PC-3 (cell line): ENCODE results near the gene ST6GALNAC6. TPM values are rescaled to one million over a fixed set of nuclear protein-coding genes. Genes with fewer than 3 reads are reported as not detected.
A peak's percentile ranks its signal among the peaks of the same experiment; 100 is the strongest.

Experiments used
- ATAC-seq: fragments of 200-7000 bp; cut with Tn5 transposase; 2 replicates; pipeline ENCODE4 v1.9.1; 2020; ENCODE audit warnings: mild to moderate bottlenecking, moderate library complexity
- BruUV-seq: library from RNA; stranded (reverse); fragments of 400-500 nt; replicated peaks from 2 replicates; lab custom pipeline; 2021; lab: Mats Ljungman, UMichigan
- CTCF ChIA-PET: fragments of 300-600 bp; sonication (Branson Sonifier 250); formaldehyde crosslinking; loops from one replicate; lab custom pipeline; 2022; ENCODE audit warnings: antibody characterized with exemption; lab: Charles Lee
- POLR2A ChIA-PET: fragments of 300-600 bp; sonication (Branson Sonifier 250); formaldehyde crosslinking; loops from one replicate; lab custom pipeline; 2022; ENCODE audit warnings: antibody characterized with exemption; ENCODE audit not compliant: unreplicated experiment; lab: Charles Lee
- DNase-seq: peaks from one replicate; pipeline ENCODE4 v3.0.0-alpha.2; 2015
- H2AFZ ChIP-seq: fragments of 300-600 bp; sonication (generic); 2 replicates; pipeline ENCODE4 v1.6.0; 2016; ENCODE audit warnings: antibody characterized with exemption, low read length
- H3F3A ChIP-seq: fragments of 300-600 bp; sonication (generic); one replicate; pipeline ENCODE4 v1.6.0; 2017; ENCODE audit warnings: antibody characterized with exemption, low read length, control low read depth, mild to moderate bottlenecking; ENCODE audit not compliant: unreplicated experiment
- H3K27ac ChIP-seq: fragments of 300-600 bp; sonication (generic); 2 replicates; pipeline ENCODE4 v1.5.1; 2016; ENCODE audit warnings: mild to moderate bottlenecking, low read length
- H3K27me3 ChIP-seq: fragments of 300-600 bp; sonication (generic); 2 replicates; pipeline ENCODE4 v1.6.1; 2016; ENCODE audit warnings: low read length, mixed read lengths
- H3K36me3 ChIP-seq: fragments of 300-600 bp; sonication (generic); 2 replicates; pipeline ENCODE4 v1.6.1; 2016; ENCODE audit warnings: low read depth, mixed run types, low read length, mixed read lengths
- H3K4me1 ChIP-seq: fragments of 300-600 bp; sonication (generic); 2 replicates; pipeline ENCODE4 v1.5.1; 2016; ENCODE audit warnings: low read length; ENCODE audit not compliant: insufficient read depth
- H3K4me2 ChIP-seq: fragments of 300-600 bp; sonication (generic); 2 replicates; pipeline ENCODE4 v1.6.0; 2016; ENCODE audit warnings: low read length
- H3K4me3 ChIP-seq: fragments of 300-600 bp; sonication (generic); 2 replicates; pipeline ENCODE4 v1.5.1; 2016; ENCODE audit warnings: mild to moderate bottlenecking, low read length, mixed read lengths
- H3K79me2 ChIP-seq: fragments of 300-600 bp; sonication (generic); 2 replicates; pipeline ENCODE4 v1.6.1; 2017; ENCODE audit warnings: low read length, mixed read lengths
- H3K9ac ChIP-seq: fragments of 300-600 bp; sonication (generic); 2 replicates; pipeline ENCODE4 v1.6.0; 2016; ENCODE audit warnings: mild to moderate bottlenecking, low read length
- H3K9me2 ChIP-seq: fragments of 300-600 bp; sonication (generic); replicated peaks from 2 replicates; pipeline ENCODE4 v1.6.1; 2016; ENCODE audit warnings: mixed run types, low read length, mixed read lengths
- H3K9me3 ChIP-seq: fragments of 300-600 bp; sonication (generic); 2 replicates; pipeline ENCODE4 v1.6.1; 2016; ENCODE audit warnings: low read length, mixed read lengths
- H4K20me1 ChIP-seq: fragments of 300-600 bp; sonication (generic); 2 replicates; pipeline ENCODE4 v1.6.1; 2016; ENCODE audit warnings: low read length, mixed read lengths
- EZH2phosphoT487 ChIP-seq: fragments of 300-600 bp; sonication (generic); IDR thresholded peaks from 2 replicates; pipeline ENCODE4 v1.6.1; 2018; ENCODE audit warnings: mild to moderate bottlenecking, antibody characterized with exemption, low read length, borderline replicate concordance
- intact Hi-C: fragments of 100-400 bp; cut with micrococcal nuclease; formaldehyde crosslinking; loops from 2 replicates; pipeline ENCODE4 v1.9.0; 2023
- total RNA-seq: library from RNA; depleted of rRNA; stranded (reverse); fragments of >200 nt; gene quantifications from 2 replicates; pipeline ENCODE4 v1.2.3, GENCODE V29; 2014
- TF ChIP-seq, protein P1 (sequence below): fragments of 300-600 bp; sonication (generic); conservative IDR thresholded peaks from 2 replicates; pipeline ENCODE4 v1.5.1; 2017; ENCODE audit warnings: antibody characterized with exemption, low read depth, mild to moderate bottlenecking, low read length

The ST6GALNAC6 gene
- total RNA-seq, 1 experiment from 2014 or later, result 14.5 TPM

- peak; percentile 78 for DNase-seq
- Histone ChIP-seq H3K9me2 (no peaks in the 10 kb centered on the region), H3K27ac (no peak overlapping the region), H3K36me3 (no peaks in the 10 kb centered on the region), H3K4me1 (peaks cover 8% of the 10 kb centered on the region), H3K4me3 (no peak overlapping the region), H3K79me2 (no peaks in the 10 kb centered on the region), H4K20me1 (no peaks in the 10 kb centered on the region), H3K9me3 (no peaks in the 10 kb centered on the region), H3F3A (no peaks in the 10 kb centered on the region), H3K9ac (no peak overlapping the region), H3K27me3 (no peaks in the 10 kb centered on the region), H2AFZ (no peak overlapping the region), H3K4me2 (no peak overlapping the region)
- TF ChIP-seq EZH2phosphoT487, result no peak
- TF ChIP-seq, protein P1, sequence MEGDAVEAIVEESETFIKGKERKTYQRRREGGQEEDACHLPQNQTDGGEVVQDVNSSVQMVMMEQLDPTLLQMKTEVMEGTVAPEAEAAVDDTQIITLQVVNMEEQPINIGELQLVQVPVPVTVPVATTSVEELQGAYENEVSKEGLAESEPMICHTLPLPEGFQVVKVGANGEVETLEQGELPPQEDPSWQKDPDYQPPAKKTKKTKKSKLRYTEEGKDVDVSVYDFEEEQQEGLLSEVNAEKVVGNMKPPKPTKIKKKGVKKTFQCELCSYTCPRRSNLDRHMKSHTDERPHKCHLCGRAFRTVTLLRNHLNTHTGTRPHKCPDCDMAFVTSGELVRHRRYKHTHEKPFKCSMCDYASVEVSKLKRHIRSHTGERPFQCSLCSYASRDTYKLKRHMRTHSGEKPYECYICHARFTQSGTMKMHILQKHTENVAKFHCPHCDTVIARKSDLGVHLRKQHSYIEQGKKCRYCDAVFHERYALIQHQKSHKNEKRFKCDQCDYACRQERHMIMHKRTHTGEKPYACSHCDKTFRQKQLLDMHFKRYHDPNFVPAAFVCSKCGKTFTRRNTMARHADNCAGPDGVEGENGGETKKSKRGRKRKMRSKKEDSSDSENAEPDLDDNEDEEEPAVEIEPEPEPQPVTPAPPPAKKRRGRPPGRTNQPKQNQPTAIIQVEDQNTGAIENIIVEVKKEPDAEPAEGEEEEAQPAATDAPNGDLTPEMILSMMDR, result peak; percentile 74
- peak; percentile 85 for ATAC-seq
- BruUV-seq, result no TSS peak
- ChIA-PET POLR2A (no interaction called here), CTCF (interaction anchor here (0.5 to 1.5 kb wide), 4 partner anchors 69 to 135 kb away, joined by 3 to 19 read pairs (median 6); partner anchors contain the start of gene TOR2A)
- intact Hi-C loops, result loop anchor here (2.0 kb wide), 1 partner anchor 83 kb away; the partner anchor contains the start of gene CDK9
Measured at GRCh38 chr9:127869310-127870152, 29.9 kb downstream of the ST6GALNAC6 start.

GRCh38 chr9:127868278-127868902, 31.0 kb downstream of the ST6GALNAC6 start:
- Histone ChIP-seq H3K4me3 (no peak overlapping the region), H3K27ac (no peak overlapping the region), H3F3A (no peaks in the 10 kb centered on the region), H3K9me3 (no peaks in the 10 kb centered on the region), H3K4me1 (no peaks in the 10 kb centered on the region), H3K4me2 (no peak overlapping the region), H3K9me2 (no peaks in the 10 kb centered on the region), H2AFZ (no peak overlapping the region), H3K9ac (no peak overlapping the region), H3K79me2 (no peaks in the 10 kb centered on the region), H3K27me3 (no peaks in the 10 kb centered on the region), H4K20me1 (no peaks in the 10 kb centered on the region), H3K36me3 (no peaks in the 10 kb centered on the region)
- ATAC-seq (no peak), DNase-seq (no peak)
- ChIA-PET POLR2A (no interaction called here), CTCF (no interaction called here)
- BruUV-seq, result no TSS peak
- intact Hi-C loops, result no loop called here
- TF ChIP-seq, protein P1, result no peak
